GM12891 (cell line): ENCODE data around the gene SDC1.

Source experiments
- POLR2A ChIP-seq: IDR thresholded peaks from 2 replicates; pipeline ENCODE4 v1.6.1; 2011; ENCODE audit warnings: low read depth, low read length, control low read depth
- POLR2AphosphoS5 ChIP-seq: IDR thresholded peaks from 2 replicates; pipeline ENCODE4 v1.6.1; 2011; ENCODE audit warnings: low read depth, low read length, control low read depth
- POU2F2 ChIP-seq: IDR thresholded peaks from 2 replicates; pipeline ENCODE4 v1.6.1; 2011; ENCODE audit warnings: low read depth, mild to moderate bottlenecking, control low read depth, low read length, moderate library complexity
- SPI1 ChIP-seq: IDR thresholded peaks from 2 replicates; pipeline ENCODE4 v1.6.1; 2011; ENCODE audit warnings: low read depth, low read length, control low read depth
- TAF1 ChIP-seq: IDR thresholded peaks from 2 replicates; pipeline ENCODE4 v1.6.1; 2011; ENCODE audit warnings: low read depth, low read length, control low read depth

DNA sequence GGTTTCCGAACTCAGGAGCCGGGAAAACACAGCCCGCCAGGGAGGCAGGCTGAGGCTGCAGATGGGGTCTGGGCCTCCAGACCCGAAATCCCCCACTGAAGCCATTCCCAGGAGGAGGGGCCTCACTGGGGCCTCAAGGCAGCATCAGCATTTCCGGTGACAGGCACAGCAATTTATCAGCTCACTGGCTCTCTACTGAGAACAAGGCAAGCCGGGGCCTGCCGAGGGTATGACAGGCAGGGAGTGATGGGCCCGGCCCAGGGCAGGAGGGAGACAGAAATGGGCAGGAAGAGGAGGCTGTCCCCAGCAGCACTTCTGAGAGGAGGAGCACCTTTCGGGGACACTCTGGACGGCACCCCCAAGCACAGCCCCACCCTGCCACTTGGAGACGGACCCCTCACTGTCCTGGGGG, 12.5 kb downstream of the SDC1 start:
- TF ChIP-seq POLR2A (peak; percentile 34; the same call in 1 of the 2 replicates), TAF1 (no peak), POLR2AphosphoS5 (no peak), SPI1 (no peak), POU2F2 (no peak)
